ENCODE results near the gene MAN2B1.
A peak's percentile ranks its signal among the peaks of the same experiment; 100 is the strongest.

Gene MAN2B1

DNA sequence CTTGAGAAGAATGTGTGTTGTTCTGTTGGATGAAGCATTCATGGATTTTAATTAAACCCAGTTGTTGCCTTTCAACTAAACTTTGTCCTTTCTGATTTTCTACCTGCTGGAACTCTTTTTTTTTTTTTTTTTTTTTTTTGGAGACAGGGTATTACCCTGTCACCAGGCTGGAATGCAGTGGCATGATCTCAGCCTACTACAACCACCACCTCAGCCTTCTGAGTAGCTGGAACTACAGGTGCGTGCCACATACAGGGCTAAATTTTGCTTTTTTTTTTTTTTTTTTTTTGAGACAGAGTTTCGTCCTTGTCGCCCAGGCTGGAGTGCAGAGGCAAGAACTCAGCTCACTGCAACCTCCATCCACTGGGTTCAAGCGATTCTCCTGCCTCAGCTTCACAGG, 48.9 kb downstream of the MAN2B1 start:
- DNase-seq (ENCODE audit: low spot score), result no peak

DNA sequence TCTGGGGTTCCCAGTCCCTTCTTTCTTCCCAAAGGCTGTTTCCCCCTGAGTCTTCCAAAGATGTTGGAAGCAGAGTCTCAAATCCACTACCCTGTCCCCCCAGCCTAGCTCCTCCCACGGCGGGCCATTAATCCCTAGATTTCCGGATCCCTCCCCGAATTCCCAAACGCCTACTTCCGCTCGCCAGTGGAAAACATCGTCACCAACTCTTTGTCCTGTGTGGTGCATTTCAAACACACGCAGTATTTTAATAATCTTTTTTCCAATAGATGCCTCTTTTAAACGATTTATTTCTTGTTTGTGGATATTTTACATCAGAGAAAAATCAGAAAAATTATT, 55.2 kb downstream of the MAN2B1 start:
- DNase-seq (ENCODE audit: low spot score), result peak; percentile 80

DNA sequence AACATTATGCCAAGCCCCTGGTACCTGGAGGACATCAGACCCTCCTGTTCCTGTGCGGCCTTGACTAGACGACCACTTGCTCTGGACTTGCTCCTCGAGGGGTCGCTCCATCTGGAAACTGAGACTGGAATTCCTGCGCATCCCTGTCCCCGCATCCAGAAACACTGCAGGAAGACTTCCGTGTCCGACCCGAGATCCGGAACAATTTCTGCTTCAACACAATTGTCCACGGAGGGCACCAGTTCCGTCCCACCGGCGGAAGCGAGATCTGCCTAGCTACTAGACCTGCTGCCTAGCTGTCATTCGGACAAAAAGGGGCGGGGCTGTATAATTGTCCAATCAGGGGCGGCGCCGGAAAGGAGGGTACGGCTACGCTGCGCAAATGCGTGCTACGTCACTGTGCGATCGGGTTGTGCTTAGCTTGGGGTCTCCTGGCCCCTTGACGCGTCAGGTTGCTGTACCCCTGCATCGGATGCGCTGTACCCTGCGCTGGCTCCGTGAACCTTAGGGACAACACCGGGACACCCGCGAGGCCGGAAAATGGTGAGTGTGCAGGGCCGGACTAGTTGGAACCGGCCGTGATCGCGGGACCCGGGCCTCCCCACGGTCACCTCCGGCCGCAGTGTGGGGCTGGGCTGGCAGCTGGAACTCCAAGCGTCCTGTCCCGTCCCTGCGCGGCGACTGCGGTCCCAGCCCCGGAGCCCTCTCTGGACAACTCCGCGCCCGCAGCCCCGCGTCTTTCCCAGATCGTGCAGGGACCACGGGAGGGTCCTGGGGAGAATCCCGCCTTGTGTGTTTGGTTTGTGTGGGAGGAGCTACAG, 55.8 kb downstream of the MAN2B1 start, which contains the start of the genes ZNF490 and ZNF791:
Gene ZNF490, minus strand, starts transcription at position 274 of the 821 bp plus-strand sequence. Its CDS starts 133 bp downstream, at position 141.
Gene ZNF791, plus strand, starts transcription at position 381 of the 821 bp plus-strand sequence. Its CDS starts 160 bp downstream, at position 541.
- DNase-seq (ENCODE audit: low spot score), result peak; percentile 96

DNA sequence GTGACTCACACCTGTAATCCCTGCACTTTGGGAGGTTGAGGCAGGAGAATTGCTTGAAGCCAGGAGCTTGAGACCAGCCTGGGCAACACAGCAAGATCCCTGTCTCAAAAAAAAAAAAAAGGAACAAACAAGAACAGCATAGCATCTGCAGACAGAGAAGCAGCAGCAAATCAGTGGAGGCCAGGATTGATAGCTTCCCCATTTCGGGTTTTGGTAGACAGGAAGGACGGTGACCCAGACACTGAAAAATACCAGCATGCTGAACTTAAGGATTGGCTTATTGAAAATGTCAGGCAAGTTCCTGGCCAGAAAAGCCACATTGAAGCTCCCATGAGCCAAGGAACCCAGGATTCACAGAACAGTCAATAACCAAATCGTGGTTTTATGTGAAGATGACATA, 58.9 kb downstream of the MAN2B1 start:
- no peak for DNase-seq (ENCODE audit: low spot score)

DNA sequence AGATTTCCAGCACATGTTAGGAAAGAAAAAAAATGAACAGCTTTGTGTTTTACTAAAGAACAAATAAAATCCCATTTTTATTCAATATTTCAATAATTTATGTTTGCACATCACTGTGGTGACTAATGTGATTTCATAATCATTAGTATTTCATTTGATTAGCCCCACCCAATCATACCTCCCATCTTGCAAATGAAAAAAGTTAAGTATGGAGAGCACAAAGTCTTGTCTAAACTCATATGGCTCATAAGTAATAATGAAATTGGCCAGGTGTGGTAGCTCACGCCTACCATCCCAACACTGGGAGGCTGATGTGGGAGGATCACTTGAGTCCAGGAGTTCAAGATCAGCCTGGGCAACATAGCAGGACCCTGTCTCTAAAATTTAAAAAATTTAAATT, 59.7 kb downstream of the MAN2B1 start:
- DNase-seq (ENCODE audit: low spot score), result no peak

DNA sequence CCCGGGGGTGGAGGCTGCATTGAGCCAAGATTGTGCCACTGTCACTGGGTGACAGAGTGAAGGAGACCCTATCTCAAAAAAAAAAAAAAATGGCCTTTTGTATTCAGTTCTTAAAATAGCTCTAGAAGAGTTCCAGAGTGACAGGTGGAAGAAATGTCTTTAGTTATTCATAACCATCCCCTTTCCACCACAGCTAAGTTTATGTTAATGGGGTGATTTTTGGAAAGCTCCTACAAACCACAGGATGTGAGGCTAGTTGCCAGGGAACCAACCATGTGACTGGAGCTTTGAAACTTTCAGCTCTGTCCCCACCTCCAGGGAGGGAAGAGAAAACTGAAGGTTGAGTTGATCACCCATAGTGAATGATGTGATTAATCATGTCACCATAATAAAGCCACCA, 62.8 kb downstream of the MAN2B1 start:
- DNase-seq (ENCODE audit: low spot score), result no peak

DNA sequence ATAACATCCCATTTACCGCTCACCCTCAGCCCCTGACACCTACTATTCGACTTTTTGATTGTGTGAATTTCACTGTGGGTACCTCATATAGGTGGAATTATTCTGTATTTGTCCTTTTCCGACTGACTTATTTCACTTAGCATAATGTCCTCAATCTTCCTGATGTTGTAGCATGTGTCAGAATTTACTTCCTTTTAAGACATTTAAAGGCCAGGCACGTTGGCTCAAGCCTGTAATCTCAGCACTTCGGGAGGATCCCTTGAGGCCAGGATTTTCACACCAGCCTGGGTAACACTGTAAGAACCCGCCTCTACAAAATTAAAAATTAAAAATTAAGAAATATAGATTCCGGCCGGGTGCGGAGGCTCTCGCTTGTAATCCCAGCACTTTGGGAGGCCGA, 68.9 kb downstream of the MAN2B1 start:
- DNase-seq (ENCODE audit: low spot score), result no peak

DNA sequence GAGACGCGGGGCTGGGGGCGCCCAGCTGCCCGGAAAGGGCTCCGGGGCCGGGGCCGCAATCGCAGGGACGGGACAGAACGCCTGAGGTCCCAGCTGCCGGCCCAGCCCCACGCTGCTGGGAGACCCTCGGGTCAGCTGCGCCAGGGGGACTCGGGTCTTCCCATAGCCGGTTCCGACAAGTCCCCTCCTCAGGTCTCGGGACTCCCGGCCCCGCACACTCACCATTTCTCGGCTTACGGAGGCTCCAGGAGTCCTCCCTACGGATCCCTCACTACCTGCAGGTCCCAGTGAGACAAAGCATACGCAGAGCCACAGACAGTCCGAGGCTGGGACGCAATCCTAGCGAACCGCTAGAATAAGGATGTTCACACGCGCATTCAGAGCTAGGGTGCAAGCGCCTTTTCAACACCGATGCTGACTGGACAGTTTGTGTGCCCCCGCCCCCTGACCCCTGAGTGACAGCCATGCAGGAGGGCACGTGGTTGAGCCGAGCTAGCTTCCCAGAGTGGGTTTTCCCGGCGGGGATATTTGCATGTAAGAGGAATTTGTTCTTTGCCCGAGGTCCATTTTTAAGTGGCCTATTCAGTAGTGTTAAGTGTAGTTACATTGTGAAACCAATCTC, 69.5 kb downstream of the MAN2B1 start:
- no peak for DNase-seq (ENCODE audit: low spot score)

Data from kidney capillary endothelial cell (primary cell).